Caki2 (cell line): ENCODE results near the gene RFX4. TPM values are rescaled to one million over a fixed set of nuclear protein-coding genes. Genes with fewer than 3 reads are reported as not detected.

Source experiments
- DNase-seq: peaks from one replicate; pipeline ENCODE4 v3.0.0-alpha.2; 2015; ENCODE audit warnings: low read depth
- in situ Hi-C: cut with HindIII; loops from 2 replicates; pipeline ENCODE4 v1.10.0; 2016; ENCODE audit warnings: low sequenced_read_pairs, low pct_unique_long_range_greater_than_20kb, mixed read lengths
- total RNA-seq: library from RNA; depleted of rRNA; stranded (reverse); fragments of >200 nt; shearing (Covaris generic); gene quantifications from 2 replicates; pipeline ENCODE4 v1.2.3, GENCODE V29; 2014; ENCODE audit warnings: low replicate concordance

RFX4 gene
- total RNA-seq, 1 experiment from 2014 or later: not detected

GRCh38 chr12:106634206-106634605 lies 51.4 kb downstream of the RFX4 start:
- in situ Hi-C loops: no loop called here
- no peak for DNase-seq

- in situ Hi-C loops: no loop called here
- DNase-seq: no peak
Measured at GRCh38 chr12:106643000-106643399, 60.2 kb downstream of the RFX4 start.

- no peak for DNase-seq
Measured at GRCh38 chr12:106644335-106645073, 61.7 kb downstream of the RFX4 start.

GRCh38 chr12:106645074-106645421 lies 62.2 kb downstream of the RFX4 start:
- in situ Hi-C loops: no loop called here
- no peak for DNase-seq

More at GRCh38 chr12:106644335-106645073, 61.7 kb downstream of the RFX4 start:
- in situ Hi-C loops: no loop called here

GRCh38 chr12:106645465-106646330 lies 62.9 kb downstream of the RFX4 start:
- no peak for DNase-seq
- in situ Hi-C loops: no loop called here

GRCh38 chr12:106646472-106646871 lies 63.7 kb downstream of the RFX4 start:
- no peak for DNase-seq
- in situ Hi-C loops: no loop called here

GRCh38 chr12:106647793-106648514 lies 65.2 kb downstream of the RFX4 start:
- DNase-seq: no peak
- in situ Hi-C loops: no loop called here

GRCh38 chr12:106648736-106649135 lies 65.9 kb downstream of the RFX4 start:
- in situ Hi-C loops: no loop called here
- no peak for DNase-seq

- in situ Hi-C loops: no loop called here
- DNase-seq: no peak
Measured at GRCh38 chr12:106651552-106651951, 68.7 kb downstream of the RFX4 start.

- in situ Hi-C loops: no loop called here
- no peak for DNase-seq
Measured at GRCh38 chr12:106652510-106653015, 69.8 kb downstream of the RFX4 start.

- DNase-seq: no peak
- in situ Hi-C loops: no loop called here
Measured at GRCh38 chr12:106655577-106655976, 72.8 kb downstream of the RFX4 start.

- in situ Hi-C loops: no loop called here
- DNase-seq: no peak
Measured at GRCh38 chr12:106657488-106657887, 74.7 kb downstream of the RFX4 start.

GRCh38 chr12:106663385-106663784 lies 80.6 kb downstream of the RFX4 start:
- in situ Hi-C loops: no loop called here

GRCh38 chr12:106669216-106669615 lies 86.4 kb downstream of the RFX4 start:
- in situ Hi-C loops: no loop called here
- no peak for DNase-seq

More at GRCh38 chr12:106663385-106663784, 80.6 kb downstream of the RFX4 start:
- no peak for DNase-seq

GRCh38 chr12:106670131-106670530 lies 87.3 kb downstream of the RFX4 start:
- no peak for DNase-seq
- in situ Hi-C loops: no loop called here

- in situ Hi-C loops: no loop called here
- no peak for DNase-seq
Measured at GRCh38 chr12:106671840-106672239, 89.0 kb downstream of the RFX4 start.

GRCh38 chr12:106672314-106673025 lies 89.7 kb downstream of the RFX4 start:
- DNase-seq: no peak
- in situ Hi-C loops: no loop called here

- in situ Hi-C loops: no loop called here
- DNase-seq: no peak
Measured at GRCh38 chr12:106673141-106673540, 90.3 kb downstream of the RFX4 start.
